ENCODE data around the gene CDCA3. TPM values are rescaled to one million over a fixed set of nuclear protein-coding genes. Genes with fewer than 3 reads are reported as not detected.

Gene CDCA3
- total and polyA plus RNA-seq, 2 of the 13 experiments (the other 11 are each of a cell fraction or from before 2014, with no cell fraction given), result 32.7 to 56.5 TPM

DNA sequence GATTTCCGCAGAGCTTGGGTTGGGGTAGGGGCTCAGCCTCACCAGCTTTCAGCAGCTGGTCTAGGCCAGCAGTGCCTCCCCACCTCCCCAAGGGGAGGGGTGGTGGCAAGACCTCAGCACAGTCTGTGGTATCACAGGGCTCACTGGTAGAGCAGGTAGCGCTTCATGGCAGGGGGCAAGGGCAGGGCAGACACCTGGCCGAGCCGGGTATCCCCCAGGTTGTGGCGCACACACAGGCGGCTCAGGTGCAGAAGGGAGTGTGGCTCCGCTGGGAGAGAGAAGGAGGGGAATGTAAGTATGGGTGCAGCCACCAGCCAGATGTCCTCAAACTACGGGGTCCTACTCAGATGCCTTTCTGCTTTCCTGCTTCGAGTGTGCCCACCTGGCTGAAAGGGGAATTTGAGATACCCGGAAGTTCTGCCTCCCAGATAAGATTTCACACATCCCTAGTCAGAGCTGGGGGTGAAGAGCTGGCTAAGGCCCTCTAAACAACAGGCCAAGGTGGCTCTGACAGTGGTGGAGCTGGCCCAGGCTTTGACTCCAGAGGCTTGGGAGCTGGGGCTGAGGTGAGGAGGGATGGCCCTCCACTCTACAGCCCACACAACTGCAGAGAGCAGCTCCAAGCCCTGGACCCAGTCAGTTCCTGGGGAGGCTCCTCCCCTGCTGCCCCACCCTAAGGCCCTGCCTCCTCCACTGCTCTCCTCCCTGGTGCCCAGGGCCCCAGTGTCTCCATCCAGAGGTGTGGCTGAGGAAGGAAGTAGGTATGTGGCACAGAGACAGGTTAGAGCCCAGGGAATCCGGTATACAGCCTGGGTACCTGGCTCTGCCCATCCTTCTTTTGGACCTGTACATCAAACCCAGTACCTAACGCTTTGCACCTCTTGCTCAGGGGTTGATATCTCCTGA is 20.2 kb upstream of the CDCA3 start (continued):
- TF ChIP-seq, protein P1, sequence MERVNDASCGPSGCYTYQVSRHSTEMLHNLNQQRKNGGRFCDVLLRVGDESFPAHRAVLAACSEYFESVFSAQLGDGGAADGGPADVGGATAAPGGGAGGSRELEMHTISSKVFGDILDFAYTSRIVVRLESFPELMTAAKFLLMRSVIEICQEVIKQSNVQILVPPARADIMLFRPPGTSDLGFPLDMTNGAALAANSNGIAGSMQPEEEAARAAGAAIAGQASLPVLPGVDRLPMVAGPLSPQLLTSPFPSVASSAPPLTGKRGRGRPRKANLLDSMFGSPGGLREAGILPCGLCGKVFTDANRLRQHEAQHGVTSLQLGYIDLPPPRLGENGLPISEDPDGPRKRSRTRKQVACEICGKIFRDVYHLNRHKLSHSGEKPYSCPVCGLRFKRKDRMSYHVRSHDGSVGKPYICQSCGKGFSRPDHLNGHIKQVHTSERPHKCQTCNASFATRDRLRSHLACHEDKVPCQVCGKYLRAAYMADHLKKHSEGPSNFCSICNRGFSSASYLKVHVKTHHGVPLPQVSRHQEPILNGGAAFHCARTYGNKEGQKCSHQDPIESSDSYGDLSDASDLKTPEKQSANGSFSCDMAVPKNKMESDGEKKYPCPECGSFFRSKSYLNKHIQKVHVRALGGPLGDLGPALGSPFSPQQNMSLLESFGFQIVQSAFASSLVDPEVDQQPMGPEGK (CRISPR knock-in tag; IDR thresholded peaks at IDR 0.05), result peak; percentile 34; the same call in 1 of the 2 replicates
- TF ChIP-seq ZFP36L2 (CRISPR knock-in tag; IDR thresholded peaks at IDR 0.05) (no peak), EEA1 (CRISPR knock-in tag; IDR thresholded peaks at IDR 0.05; ENCODE audit: borderline replicate concordance) (no peak), ELF3 (CRISPR knock-in tag; IDR thresholded peaks at IDR 0.05) (no peak), FOXC1 (CRISPR knock-in tag; IDR thresholded peaks at IDR 0.05; ENCODE audit: borderline replicate concordance) (no peak), HNRNPLL (IDR thresholded peaks at IDR 0.05; ENCODE audit: low read depth, low read length, poor library complexity, severe bottlenecking) (no peak), KDM4B (CRISPR knock-in tag; IDR thresholded peaks at IDR 0.05) (no peak), MAZ (IDR thresholded peaks at IDR 0.05; ENCODE audit: borderline replicate concordance, low read depth, low read length) (no peak), MAZ (CRISPR knock-in tag; IDR thresholded peaks at IDR 0.05; ENCODE audit: low read depth) (0 out of 2 replicates have a peak, but pooled peaks have one; percentile 29), ZNF589 (CRISPR knock-in tag; conservative IDR thresholded peaks at IDR 0.05) (no peak), HDAC2 (CRISPR knock-in tag; IDR thresholded peaks at IDR 0.05) (peak; percentile 38; the same call in 1 of the 2 replicates), RFX1 (IDR thresholded peaks at IDR 0.05) (no peak), ZNF737 (CRISPR knock-in tag; IDR thresholded peaks at IDR 0.05; ENCODE audit: borderline replicate concordance) (no peak), ZNF484 (CRISPR knock-in tag; IDR thresholded peaks at IDR 0.05; ENCODE audit: borderline replicate concordance, low read depth) (no peak)
- TF ChIP-seq, protein P2, sequence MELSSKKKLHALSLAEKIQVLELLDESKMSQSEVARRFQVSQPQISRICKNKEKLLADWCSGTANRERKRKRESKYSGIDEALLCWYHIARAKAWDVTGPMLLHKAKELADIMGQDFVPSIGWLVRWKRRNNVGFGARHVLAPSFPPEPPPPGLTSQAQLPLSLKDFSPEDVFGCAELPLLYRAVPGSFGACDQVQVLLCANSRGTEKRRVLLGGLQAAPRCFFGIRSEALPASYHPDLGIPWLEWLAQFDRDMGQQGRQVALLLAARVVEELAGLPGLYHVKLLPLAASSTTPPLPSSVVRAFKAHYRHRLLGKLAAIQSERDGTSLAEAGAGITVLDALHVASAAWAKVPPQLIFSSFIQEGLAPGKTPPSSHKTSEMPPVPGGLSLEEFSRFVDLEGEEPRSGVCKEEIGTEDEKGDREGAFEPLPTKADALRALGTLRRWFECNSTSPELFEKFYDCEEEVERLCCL (CRISPR knock-in tag; IDR thresholded peaks at IDR 0.05; ENCODE audit: borderline replicate concordance), result no peak
- TF ChIP-seq, protein P3, sequence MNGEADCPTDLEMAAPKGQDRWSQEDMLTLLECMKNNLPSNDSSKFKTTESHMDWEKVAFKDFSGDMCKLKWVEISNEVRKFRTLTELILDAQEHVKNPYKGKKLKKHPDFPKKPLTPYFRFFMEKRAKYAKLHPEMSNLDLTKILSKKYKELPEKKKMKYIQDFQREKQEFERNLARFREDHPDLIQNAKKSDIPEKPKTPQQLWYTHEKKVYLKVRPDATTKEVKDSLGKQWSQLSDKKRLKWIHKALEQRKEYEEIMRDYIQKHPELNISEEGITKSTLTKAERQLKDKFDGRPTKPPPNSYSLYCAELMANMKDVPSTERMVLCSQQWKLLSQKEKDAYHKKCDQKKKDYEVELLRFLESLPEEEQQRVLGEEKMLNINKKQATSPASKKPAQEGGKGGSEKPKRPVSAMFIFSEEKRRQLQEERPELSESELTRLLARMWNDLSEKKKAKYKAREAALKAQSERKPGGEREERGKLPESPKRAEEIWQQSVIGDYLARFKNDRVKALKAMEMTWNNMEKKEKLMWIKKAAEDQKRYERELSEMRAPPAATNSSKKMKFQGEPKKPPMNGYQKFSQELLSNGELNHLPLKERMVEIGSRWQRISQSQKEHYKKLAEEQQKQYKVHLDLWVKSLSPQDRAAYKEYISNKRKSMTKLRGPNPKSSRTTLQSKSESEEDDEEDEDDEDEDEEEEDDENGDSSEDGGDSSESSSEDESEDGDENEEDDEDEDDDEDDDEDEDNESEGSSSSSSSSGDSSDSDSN (CRISPR knock-in tag; IDR thresholded peaks at IDR 0.05), result no peak; the same call in 1 of the 2 replicates
- TF ChIP-seq, protein P4, sequence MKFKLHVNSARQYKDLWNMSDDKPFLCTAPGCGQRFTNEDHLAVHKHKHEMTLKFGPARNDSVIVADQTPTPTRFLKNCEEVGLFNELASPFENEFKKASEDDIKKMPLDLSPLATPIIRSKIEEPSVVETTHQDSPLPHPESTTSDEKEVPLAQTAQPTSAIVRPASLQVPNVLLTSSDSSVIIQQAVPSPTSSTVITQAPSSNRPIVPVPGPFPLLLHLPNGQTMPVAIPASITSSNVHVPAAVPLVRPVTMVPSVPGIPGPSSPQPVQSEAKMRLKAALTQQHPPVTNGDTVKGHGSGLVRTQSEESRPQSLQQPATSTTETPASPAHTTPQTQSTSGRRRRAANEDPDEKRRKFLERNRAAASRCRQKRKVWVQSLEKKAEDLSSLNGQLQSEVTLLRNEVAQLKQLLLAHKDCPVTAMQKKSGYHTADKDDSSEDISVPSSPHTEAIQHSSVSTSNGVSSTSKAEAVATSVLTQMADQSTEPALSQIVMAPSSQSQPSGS (CRISPR knock-in tag; IDR thresholded peaks at IDR 0.05), result no peak
- TF ChIP-seq, protein P5, sequence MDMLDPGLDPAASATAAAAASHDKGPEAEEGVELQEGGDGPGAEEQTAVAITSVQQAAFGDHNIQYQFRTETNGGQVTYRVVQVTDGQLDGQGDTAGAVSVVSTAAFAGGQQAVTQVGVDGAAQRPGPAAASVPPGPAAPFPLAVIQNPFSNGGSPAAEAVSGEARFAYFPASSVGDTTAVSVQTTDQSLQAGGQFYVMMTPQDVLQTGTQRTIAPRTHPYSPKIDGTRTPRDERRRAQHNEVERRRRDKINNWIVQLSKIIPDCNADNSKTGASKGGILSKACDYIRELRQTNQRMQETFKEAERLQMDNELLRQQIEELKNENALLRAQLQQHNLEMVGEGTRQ (IDR thresholded peaks at IDR 0.05; ENCODE audit: low read depth, low read length), result no peak
- TF ChIP-seq, protein P5 (CRISPR knock-in tag; IDR thresholded peaks at IDR 0.05; ENCODE audit: borderline replicate concordance), result no peak

Data from HepG2 (cell line).